ENCODE data around the gene KANK4. TPM values are rescaled to one million over a fixed set of nuclear protein-coding genes. Genes with fewer than 3 reads are reported as not detected.

The KANK4 gene
- polyA plus RNA-seq, 2 of the 4 experiments (the other 2 are of a cell fraction) = 0.66 to 0.81 TPM

GRCh38 chr1:62224182-62224581, 95.1 kb downstream of the KANK4 start:
- peaks cover 4% of the 10 kb centered on the region; the same call in 1 of the 3 replicates for H3K4me1 ChIP-seq
- ATAC-seq (no peak), DNase-seq (ENCODE audit: low read depth in 1 of 2, low spot score in 1 of 2) (no peak), FAIRE-seq (no peak)
- POLR2A ChIA-PET = no interaction called here
- H3K4me3 ChIP-seq = no peak overlapping the region
- no peaks in the 10 kb centered on the region for H3K9me3 ChIP-seq
- 27% methylated on average over 1 of the region's 3 CpGs for WGBS (ENCODE audit: missing lambda C conversion rate)
- H3K4me2 ChIP-seq = no peak overlapping the region
- no peak overlapping the region for H3K27ac ChIP-seq
- CTCF ChIA-PET = interaction anchor here (1.2 kb wide), 1 partner anchor 60 kb away, joined by 3 read pairs; no protein-coding TSS in a partner anchor
- no peak for TF ChIP-seq JUN (IDR thresholded peaks at IDR 0.05)
- no peak for TF ChIP-seq CBX2 (IDR thresholded peaks at IDR 0.05; ENCODE audit: borderline replicate concordance, low read depth)
- no peak for TF ChIP-seq CTCF (IDR thresholded peaks at IDR 0.05)
- no peak for TF ChIP-seq PBX3 (IDR thresholded peaks at IDR 0.05)
- TF ChIP-seq FOXS1 (CRISPR knock-in tag; IDR thresholded peaks at IDR 0.05) = no peak
- TF ChIP-seq GATA3 (IDR thresholded peaks at IDR 0.05; ENCODE audit: borderline replicate concordance) = no peak
- TF ChIP-seq NFE2L2 (conservative IDR thresholded peaks at IDR 0.05; ENCODE audit: low read length) = no peak
- no peak for TF ChIP-seq SMC3 (IDR thresholded peaks at IDR 0.05)
- no peak for TF ChIP-seq BHLHE40 (IDR thresholded peaks at IDR 0.05; ENCODE audit: low read depth, low read length)
- no peak for TF ChIP-seq PHF8 (IDR thresholded peaks at IDR 0.05; ENCODE audit: borderline replicate concordance, low read depth)
- no peak for TF ChIP-seq CHD2 (IDR thresholded peaks at IDR 0.05; ENCODE audit: low read length, partially characterized antibody)
- no peak for TF ChIP-seq EHF (CRISPR knock-in tag; IDR thresholded peaks at IDR 0.05)
- TF ChIP-seq RNF2 (IDR thresholded peaks at IDR 0.05; ENCODE audit: borderline replicate concordance, low read depth) = no peak
- no peak for TF ChIP-seq MAFK (IDR thresholded peaks at IDR 0.05; ENCODE audit: partially characterized antibody)
- TF ChIP-seq CEBPB (IDR thresholded peaks at IDR 0.05) = no peak
- TF ChIP-seq MAX (IDR thresholded peaks at IDR 0.05) = no peak

GRCh38 chr1:62222321-62222720, 96.9 kb downstream of the KANK4 start:
- Histone ChIP-seq H3K4me1 (no peaks in the 10 kb centered on the region), H3K9me3 (no peaks in the 10 kb centered on the region), H3K27ac (no peak overlapping the region), H3K4me3 (no peak overlapping the region), H3K4me2 (no peak overlapping the region)
- WGBS (ENCODE audit: missing lambda C conversion rate) = 82% methylated on average over 9 of the region's 9 CpGs
- FAIRE-seq = no peak
- CTCF ChIA-PET = no interaction called here
- TF ChIP-seq JUN (IDR thresholded peaks at IDR 0.05) (no peak), ZSCAN20 (CRISPR knock-in tag; IDR thresholded peaks at IDR 0.05) (no peak), FOSB (CRISPR knock-in tag; IDR thresholded peaks at IDR 0.05) (no peak), RNF2 (IDR thresholded peaks at IDR 0.05; ENCODE audit: borderline replicate concordance, low read depth) (no peak), ZFP36 (IDR thresholded peaks at IDR 0.05; ENCODE audit: borderline replicate concordance, partially characterized antibody) (no peak), MAZ (IDR thresholded peaks at IDR 0.05; ENCODE audit: borderline replicate concordance, low read depth, low read length) (no peak), FOSL2 (IDR thresholded peaks at IDR 0.05) (no peak), FOSL2 (CRISPR knock-in tag; IDR thresholded peaks at IDR 0.05) (no peak), MAFK (IDR thresholded peaks at IDR 0.05; ENCODE audit: partially characterized antibody) (no peak), POLR2AphosphoS2 (conservative IDR thresholded peaks at IDR 0.05; ENCODE audit: low read length) (no peak), FOXS1 (CRISPR knock-in tag; IDR thresholded peaks at IDR 0.05) (no peak), TP53 (CRISPR knock-in tag; IDR thresholded peaks at IDR 0.05) (no peak), NR3C1 (IDR thresholded peaks at IDR 0.05) (no peak), CEBPB (IDR thresholded peaks at IDR 0.05) (no peak), SMC3 (IDR thresholded peaks at IDR 0.05) (no peak), HES2 (IDR thresholded peaks at IDR 0.05) (no peak), CTCF (IDR thresholded peaks at IDR 0.05) (no peak), GATA3 (IDR thresholded peaks at IDR 0.05; ENCODE audit: borderline replicate concordance) (no peak)
- no peak for ATAC-seq
- no peak for DNase-seq (ENCODE audit: low read depth in 1 of 2, low spot score in 1 of 2)
- POLR2A ChIA-PET = no interaction called here

Measured in A549 (cell line).